ENCODE results near the gene DBI. TPM values are rescaled to one million over a fixed set of nuclear protein-coding genes. Genes with fewer than 3 reads are reported as not detected.

The DBI gene
- total RNA-seq, 1 donor from 2014 or later: 284 TPM

DNA sequence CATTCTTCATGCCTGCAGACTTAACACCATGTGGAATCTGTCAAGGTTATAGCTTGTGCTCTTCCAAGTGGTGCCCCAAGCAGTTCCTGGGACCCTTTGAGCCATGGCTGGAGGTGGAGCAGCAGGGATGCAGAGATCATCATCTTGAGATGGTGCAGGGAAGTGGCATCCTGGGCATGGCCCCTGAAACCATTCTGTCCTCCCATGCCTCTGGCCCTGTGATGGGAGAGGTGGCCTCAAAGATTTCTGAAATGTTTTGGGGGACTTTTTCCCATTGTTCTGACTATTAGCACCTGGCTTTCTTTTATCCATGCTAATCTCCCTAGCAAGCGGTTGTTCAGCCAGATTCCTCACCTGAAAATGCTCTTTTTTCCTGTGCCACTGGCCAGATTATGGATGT lies 54.5 kb downstream of the DBI start:
- intact Hi-C loops (cut with DNase I): no loop called here
- no peak for ATAC-seq (ENCODE audit: poor library complexity)
- no peak for DNase-seq

DNA sequence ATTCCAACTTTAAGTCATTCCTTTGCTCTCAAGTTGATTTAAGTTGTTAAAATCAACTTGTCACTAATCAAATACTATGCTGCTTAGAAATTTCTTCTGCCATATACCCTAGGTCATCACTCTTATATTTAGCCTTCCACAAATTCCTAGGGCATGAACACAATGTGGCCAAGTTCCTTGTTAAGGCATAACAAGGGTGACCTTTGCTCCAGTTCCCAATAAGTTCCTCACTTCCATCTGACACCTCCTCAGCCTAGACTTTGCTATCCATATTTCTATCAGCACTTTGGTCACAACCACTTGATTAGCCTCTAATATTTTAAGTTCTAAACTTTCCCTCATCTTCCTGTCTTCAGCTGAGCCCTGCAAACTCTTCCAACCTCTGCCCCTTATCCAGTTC lies 55.0 kb downstream of the DBI start:
- intact Hi-C loops (cut with DNase I): no loop called here
- no peak for DNase-seq
- ATAC-seq (ENCODE audit: poor library complexity): no peak

Other genes with a start within 250 kb of the DBI start
- gene C1QL2, start 208.2 kb upstream of the DBI start, total RNA-seq: not detected
- 10.8 TPM for gene STEAP3, start 143.1 kb upstream of the DBI start, total RNA-seq
- 7.9 TPM for gene C2orf76, start 143 bp upstream of the DBI start, total RNA-seq
- 2.8 TPM for gene TMEM37, start 64.9 kb downstream of the DBI start, total RNA-seq
- gene SCTR, start 157.5 kb downstream of the DBI start, total RNA-seq: 0.43 TPM
- 0.67 TPM for gene CFAP221, start 177.5 kb downstream of the DBI start, total RNA-seq

Measured in Right ventricle myocardium superior (tissue), 1 donor.